Nasal cavity respiratory epithelium epithelial cell of viscerocranial mucosa (primary cell): Measurements from ENCODE around the gene PLS3. TPM values are rescaled to one million over a fixed set of nuclear protein-coding genes. Genes with fewer than 3 reads are reported as not detected.

Experiments used
- total RNA-seq: library from RNA; depleted of rRNA; stranded (reverse); fragments of >200 nt; gene quantifications from 2 replicates; pipeline ENCODE4 v1.2.3, GENCODE V29; 2014

The PLS3 gene
- total RNA-seq, result 274 and 307 TPM in 2 replicates

GRCh38 chrX:115560978-115561604, at the start of gene PLS3:
TSS of gene PLS3 (plus strand) at chrX:115561174. CDS start at chrX:115610251, 49,077 bp downstream.

